Limb (tissue), 2 donors: ENCODE data around the gene IKBIP.
"Not testable (repeated sequence)": the region's sequence is repeated elsewhere in the genome, so short reads cannot be mapped to it uniquely, and the experiment has no call there.

ENCODE experiments used
- DNase-seq, 2 donors: peaks; one replicate each; pipeline ENCODE4 v3.0.0-alpha.2; 2016; ENCODE audit errors: extremely low spot score in 2 of 2

IKBIP gene

GRCh38 chr12:98637068-98637467 lies 7.5 kb downstream of the IKBIP start:
- no peak for DNase-seq

DNA sequence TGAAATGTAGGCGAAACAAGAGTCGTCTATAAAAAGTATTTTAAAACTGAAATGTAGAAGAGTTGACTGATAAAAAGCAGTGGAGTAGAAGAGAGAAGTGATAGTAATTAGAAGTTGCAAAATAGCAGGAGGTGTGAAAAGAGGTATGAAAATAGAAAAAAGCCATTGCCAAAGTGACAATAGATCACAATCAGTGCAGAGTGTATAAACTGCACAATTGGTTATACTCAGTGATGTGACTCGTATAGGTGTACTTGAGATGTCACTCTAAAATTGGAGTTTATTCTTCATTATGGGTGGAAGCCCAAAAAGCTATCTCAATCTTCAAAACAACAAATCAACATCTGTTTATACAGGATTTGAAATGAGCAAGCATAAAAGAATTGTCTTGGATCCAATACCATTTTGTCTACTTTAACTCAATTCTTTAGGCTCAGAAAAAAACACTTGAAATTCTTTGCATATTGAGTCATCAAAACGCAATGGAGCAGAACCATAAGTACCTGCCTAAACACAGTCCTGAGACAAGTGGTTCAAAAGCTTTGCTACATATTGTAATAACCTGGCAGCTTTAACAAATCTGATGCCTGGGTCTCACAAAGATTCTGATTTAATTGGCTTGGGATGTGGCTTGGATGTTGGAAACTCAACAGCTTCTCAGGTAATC lies 8.8 kb downstream of the IKBIP start:
- no peak for DNase-seq

- DNase-seq, result no peak
These were observed 25.6 kb downstream of the IKBIP start for GRCh38 chr12:98618952-98619351.

- DNase-seq, result no peak
These were observed 31.8 kb downstream of the IKBIP start for GRCh38 chr12:98612696-98613334.

DNA sequence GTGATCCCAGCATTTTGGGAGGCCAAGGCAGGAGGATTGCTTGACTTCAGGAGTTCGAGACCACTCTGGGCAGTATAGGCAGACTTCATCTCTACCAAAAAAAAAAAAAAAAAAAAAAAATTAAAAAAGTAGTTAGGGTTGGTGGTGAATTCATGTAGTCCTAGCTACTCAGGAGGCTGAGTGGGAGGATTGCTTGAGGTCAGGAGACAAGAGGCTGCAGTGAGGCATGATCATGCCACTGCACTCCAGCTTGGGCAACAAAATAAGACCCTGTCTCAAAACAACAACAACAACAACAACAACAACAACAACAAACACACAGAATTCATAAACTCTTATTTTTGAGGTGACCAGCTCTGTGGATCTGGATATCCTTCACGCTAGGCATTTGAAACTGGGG lies 34.0 kb downstream of the IKBIP start:
- no peak for DNase-seq

DNA sequence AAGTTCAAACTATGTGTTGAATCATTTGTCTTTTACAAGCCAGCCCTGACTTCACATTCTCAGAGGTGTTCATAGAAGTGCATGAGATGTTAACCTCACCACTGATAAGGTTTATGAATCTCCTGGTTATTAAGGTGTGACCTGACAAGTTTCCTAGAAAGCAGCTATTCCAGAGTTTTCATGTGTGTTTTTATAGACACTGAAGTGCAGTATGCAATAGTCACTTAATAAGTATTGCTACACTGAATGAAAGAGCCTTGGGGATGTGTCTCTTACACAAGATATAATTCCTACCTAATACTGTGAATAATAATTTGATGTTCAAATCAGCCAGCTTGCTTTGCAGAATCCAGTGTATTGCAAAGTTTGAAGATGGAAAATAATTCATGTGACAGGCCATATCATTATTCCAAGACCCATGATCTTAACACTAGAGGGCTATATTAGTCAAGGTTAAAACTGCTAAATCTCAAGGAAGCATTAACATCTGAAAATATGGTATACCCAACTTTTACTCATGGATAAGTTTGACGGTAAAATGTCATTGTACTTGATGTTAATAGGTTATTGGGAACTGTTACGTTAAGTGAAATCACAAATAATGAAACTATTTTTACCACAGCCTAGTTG lies 38.1 kb downstream of the IKBIP start:
- no peak for DNase-seq

GRCh38 chr12:98601924-98602323 lies 42.7 kb downstream of the IKBIP start:
- DNase-seq, result no peak

- DNase-seq, result not testable (repeated sequence)
These were observed 47.3 kb downstream of the IKBIP start for GRCh38 chr12:98597313-98597712.

GRCh38 chr12:98595243-98595988 lies 49.2 kb downstream of the IKBIP start:
- DNase-seq, result no peak

- no peak for DNase-seq
These were observed 50.3 kb downstream of the IKBIP start for GRCh38 chr12:98594050-98594835.

DNA sequence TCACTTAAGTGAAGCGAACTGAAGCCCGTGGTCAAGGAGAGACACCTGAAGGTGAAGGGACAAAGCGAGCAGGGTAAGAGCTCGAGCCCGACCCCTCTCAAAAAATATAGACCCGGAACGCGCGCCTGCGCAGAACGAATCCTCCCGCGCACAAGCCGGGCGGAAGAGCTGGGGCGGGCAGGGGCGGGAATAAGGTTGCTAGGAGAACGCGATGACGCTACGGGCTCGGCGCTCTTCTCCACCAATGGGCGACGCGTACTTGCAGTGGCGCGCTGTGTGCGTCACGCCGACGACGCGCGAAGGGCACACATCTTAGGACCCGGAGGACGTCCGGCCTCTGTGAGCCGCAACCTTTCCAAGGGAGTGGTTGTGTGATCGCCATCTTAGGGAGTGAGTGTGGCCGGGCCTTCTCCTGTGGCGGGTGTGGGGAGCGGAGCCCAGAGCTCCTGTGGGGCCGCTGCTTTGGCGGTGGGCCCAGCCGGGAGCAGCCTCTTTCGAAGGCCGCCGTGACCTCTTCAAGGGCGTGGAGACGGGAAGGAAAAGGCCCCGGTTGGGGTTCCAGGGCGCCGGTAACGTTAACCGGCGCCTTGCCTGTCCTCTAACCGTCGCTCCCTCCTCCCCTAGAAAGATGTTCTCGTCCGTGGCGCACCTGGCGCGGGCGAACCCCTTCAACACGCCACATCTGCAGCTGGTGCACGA lies 51.1 kb downstream of the IKBIP start, which contains the start of gene SLC25A3:
Gene SLC25A3, plus strand, starts transcription at position 336 of the 699 bp plus-strand sequence. Its CDS starts 293 bp downstream, at position 629.
- peak; percentile 98 for DNase-seq

DNA sequence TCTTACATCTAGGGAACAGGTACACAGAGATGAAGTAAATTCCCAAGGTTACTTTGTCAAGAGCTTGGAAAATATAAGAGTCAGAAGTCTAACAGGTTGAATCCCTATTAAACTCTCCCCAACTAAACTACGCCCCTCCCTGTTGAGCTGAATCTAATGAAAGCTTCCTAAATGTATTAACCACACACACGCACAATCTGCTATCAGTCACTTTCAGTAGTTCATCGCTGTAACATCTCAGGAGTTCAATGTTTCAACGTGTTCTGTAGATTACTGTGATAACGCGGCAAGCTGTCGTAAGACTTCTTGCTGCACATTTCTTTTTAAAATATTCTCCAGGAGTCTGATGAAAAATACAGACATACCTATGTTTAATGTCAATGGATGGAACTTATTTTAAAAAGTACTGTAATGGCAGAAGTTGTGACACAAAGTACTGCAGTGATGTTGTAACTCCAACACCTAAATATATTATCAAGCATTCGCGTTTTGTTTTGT lies 51.7 kb downstream of the IKBIP start:
- DNase-seq, result no peak

DNA sequence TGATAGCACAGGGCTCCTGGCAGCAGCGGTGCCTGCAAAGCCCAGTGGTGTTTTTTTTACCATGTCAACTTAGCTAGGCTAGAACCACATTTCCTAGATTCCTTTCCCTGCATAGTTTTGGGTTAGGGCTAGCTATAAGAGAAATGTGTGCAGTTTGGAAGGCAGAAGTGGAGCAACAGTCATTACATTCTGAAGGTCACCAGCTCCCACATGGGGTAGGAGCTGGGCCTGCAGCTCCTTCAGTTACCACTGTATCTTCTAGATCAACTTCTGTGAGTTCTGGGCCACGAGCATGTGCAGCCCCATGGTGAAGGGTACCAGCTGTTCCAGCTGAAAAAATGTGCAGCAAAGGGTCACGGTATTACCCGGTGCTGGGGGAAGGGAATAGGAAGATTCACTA lies 53.4 kb downstream of the IKBIP start:
- DNase-seq, result no peak

GRCh38 chr12:98587084-98587483 lies 57.5 kb downstream of the IKBIP start:
- no peak for DNase-seq

- DNase-seq, result no peak
These were observed 62.5 kb downstream of the IKBIP start for GRCh38 chr12:98582093-98582492.

DNA sequence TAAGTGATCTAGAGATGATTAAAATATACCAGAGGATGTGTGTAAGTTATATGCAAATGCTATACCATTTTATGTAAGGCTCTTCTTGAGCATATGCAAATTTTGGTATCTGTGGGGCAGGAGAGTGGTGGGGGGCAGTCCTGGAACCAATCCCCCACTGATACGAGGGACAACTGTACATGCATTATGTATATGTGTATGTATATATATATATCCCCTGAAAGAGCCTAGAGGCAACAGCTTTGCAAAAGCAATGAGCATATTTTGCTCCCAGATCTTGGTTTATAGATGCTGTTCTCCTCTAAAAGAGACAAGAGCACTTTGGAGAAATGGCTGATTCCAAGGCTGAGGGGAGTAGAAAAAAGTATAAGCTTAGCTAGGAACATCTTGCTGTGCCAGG lies 63.5 kb downstream of the IKBIP start:
- DNase-seq, result no peak

DNA sequence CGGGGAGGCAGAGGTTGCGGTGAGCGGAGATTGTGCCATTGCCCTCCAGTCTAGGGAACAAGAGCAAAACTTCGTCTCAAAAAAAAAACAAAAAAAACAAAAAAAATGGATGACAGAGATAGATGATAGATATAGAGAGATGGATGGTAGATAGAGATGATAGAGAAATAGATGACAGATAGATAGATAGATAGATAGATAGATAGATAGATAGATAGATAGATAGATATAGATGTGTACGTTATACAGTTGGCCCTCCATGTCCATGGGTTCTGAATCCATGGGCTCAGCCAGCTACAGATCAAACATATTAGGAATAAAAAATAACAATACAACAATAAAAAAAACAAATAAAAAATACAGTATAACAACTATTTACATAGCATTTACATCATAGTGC lies 63.9 kb downstream of the IKBIP start:
- DNase-seq, result no peak

DNA sequence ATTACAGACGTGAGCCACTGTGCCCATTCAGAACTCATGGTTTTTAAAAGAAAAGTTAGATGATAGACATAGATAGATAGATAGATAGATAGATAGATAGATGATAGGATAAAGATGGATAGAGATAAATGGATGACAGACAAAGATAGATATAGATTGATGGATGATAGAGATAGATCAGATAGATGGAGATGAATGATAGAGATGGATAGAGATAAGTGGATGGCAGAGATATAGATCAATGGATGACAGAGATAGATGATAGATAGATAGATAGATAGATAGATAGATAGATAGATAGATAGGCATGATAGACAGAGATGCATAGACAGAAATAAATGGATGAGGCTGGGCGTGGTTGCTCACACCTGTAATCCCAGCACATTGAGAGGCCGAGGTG lies 64.8 kb downstream of the IKBIP start:
- DNase-seq, result no peak

DNA sequence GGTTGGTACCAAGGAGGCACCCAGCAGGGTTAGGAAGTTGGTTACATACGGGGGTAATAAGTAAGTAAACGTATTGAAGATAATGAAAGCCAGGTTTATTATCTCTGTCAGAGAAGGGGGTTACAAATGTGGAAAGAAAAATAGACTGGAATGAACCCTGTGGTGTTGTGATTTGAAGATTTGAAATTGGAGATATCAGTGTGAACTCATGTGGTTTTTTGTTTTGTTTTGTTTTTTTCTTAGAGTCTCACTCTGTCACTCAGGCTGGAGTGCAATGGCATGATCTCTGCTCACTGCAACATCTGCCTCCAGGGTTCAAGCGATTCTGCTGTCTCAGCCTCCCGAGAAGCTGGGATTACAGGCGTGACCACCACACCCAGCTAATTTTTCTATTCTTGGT lies 65.2 kb downstream of the IKBIP start:
- DNase-seq, result no peak

GRCh38 chr12:98578821-98579220 lies 65.8 kb downstream of the IKBIP start:
- no peak for DNase-seq

DNA sequence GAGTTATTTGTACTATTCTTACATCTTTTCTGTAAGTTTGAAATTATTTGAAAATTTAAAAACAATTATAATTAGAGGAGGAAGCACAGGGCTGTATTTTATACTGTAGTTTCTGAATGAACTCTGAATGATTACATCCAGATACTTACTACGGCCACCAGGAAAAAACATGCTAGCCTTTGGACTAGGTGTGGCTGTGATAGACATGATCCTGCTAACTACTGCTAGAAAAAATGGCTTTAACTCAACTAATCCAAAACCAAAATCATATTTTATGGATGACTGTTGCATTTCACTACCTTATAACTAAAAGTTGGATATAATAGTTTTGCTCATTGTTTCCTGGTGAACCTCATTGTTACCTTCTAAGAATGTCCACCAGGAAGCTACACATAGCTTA lies 66.2 kb downstream of the IKBIP start:
- DNase-seq, result no peak
